MM.1S (cell line): ENCODE measurements around the gene SPTBN2.

Source experiments
- CTCF ChIP-seq: fragments of 300-600 bp; sonication (generic); IDR thresholded peaks from 2 replicates; pipeline ENCODE4 v1.5.1; 2016; ENCODE audit warnings: antibody characterized with exemption, low read length, mixed read lengths
- EZH2 ChIP-seq: fragments of 300-600 bp; sonication (generic); optimal IDR thresholded peaks from 2 replicates; pipeline ENCODE3; 2017; ENCODE audit warnings: low read depth, mild to moderate bottlenecking, antibody characterized with exemption, low read length, mixed read lengths

- TF ChIP-seq CTCF = no peak
- TF ChIP-seq EZH2 = no peak
Measured at GRCh38 chr11:66653123-66653522, 75.9 kb downstream of the SPTBN2 start.
